GM18502 (cell line): ENCODE data around the gene PRKD3.
A peak's percentile ranks its signal among the peaks of the same experiment; 100 is the strongest.

Source experiments
- ATAC-seq: cut with Tn5 transposase; IDR thresholded peaks from one replicate; pipeline ENCODE4 v1.9.1; 2021; ENCODE audit warnings: mild to moderate bottlenecking; ENCODE audit not compliant: unreplicated experiment, poor library complexity

The PRKD3 gene

GRCh38 chr2:37324786-37325624 is at the start of gene PRKD3:
PRKD3 (minus strand) TSS chr2:37324833; CDS start chr2:37316524, 8,309 bp downstream.
- ATAC-seq: peak; percentile 75

GRCh38 chr2:37372000-37372399 is 47.4 kb upstream of the PRKD3 start:
- ATAC-seq: no peak

- no peak for ATAC-seq
These were observed 46.0 kb upstream of the PRKD3 start for GRCh38 chr2:37370666-37371065.

GRCh38 chr2:37367984-37368383 is 43.4 kb upstream of the PRKD3 start:
- no peak for ATAC-seq

- ATAC-seq: no peak
These were observed 42.7 kb upstream of the PRKD3 start for GRCh38 chr2:37367310-37367709.

- no peak for ATAC-seq
These were observed 42.1 kb upstream of the PRKD3 start for GRCh38 chr2:37366773-37367172.

GRCh38 chr2:37365669-37366068 is 41.0 kb upstream of the PRKD3 start:
- peak; percentile 83 for ATAC-seq

GRCh38 chr2:37364351-37364750 is 39.7 kb upstream of the PRKD3 start:
- no peak for ATAC-seq

- ATAC-seq: no peak
These were observed 37.5 kb upstream of the PRKD3 start for GRCh38 chr2:37361994-37362698.

GRCh38 chr2:37361216-37361815 is 36.7 kb upstream of the PRKD3 start:
- ATAC-seq: no peak

- ATAC-seq: no peak
These were observed 33.8 kb upstream of the PRKD3 start for GRCh38 chr2:37358466-37358865.

GRCh38 chr2:37357530-37357929 is 32.9 kb upstream of the PRKD3 start:
- ATAC-seq: no peak

- no peak for ATAC-seq
These were observed 32.4 kb upstream of the PRKD3 start for GRCh38 chr2:37357069-37357468.

GRCh38 chr2:37356299-37356698 is 31.7 kb upstream of the PRKD3 start:
- ATAC-seq: no peak

- no peak for ATAC-seq
These were observed 31.1 kb upstream of the PRKD3 start for GRCh38 chr2:37355735-37356134.

- ATAC-seq: no peak
These were observed 29.9 kb upstream of the PRKD3 start for GRCh38 chr2:37354531-37354930.

GRCh38 chr2:37350034-37350433 is 25.4 kb upstream of the PRKD3 start:
- ATAC-seq: no peak

- no peak for ATAC-seq
These were observed 24.7 kb upstream of the PRKD3 start for GRCh38 chr2:37349231-37349860.

- ATAC-seq: no peak
These were observed 23.5 kb upstream of the PRKD3 start for GRCh38 chr2:37348155-37348554.

GRCh38 chr2:37344453-37345361 is 20.1 kb upstream of the PRKD3 start, which contains the start of gene QPCT:
QPCT (plus strand) TSS chr2:37344630; CDS start chr2:37344732, 102 bp downstream.
- peak; percentile 71 for ATAC-seq
